Endothelial cell of hepatic sinusoid (primary cell): ENCODE measurements around the gene OSBP2.

ENCODE experiments used
- in situ Hi-C: cut with HindIII; loops from 2 replicates; pipeline ENCODE4 v1.10.0; 2017; ENCODE audit warnings: low sequenced_read_pairs

The OSBP2 gene

DNA sequence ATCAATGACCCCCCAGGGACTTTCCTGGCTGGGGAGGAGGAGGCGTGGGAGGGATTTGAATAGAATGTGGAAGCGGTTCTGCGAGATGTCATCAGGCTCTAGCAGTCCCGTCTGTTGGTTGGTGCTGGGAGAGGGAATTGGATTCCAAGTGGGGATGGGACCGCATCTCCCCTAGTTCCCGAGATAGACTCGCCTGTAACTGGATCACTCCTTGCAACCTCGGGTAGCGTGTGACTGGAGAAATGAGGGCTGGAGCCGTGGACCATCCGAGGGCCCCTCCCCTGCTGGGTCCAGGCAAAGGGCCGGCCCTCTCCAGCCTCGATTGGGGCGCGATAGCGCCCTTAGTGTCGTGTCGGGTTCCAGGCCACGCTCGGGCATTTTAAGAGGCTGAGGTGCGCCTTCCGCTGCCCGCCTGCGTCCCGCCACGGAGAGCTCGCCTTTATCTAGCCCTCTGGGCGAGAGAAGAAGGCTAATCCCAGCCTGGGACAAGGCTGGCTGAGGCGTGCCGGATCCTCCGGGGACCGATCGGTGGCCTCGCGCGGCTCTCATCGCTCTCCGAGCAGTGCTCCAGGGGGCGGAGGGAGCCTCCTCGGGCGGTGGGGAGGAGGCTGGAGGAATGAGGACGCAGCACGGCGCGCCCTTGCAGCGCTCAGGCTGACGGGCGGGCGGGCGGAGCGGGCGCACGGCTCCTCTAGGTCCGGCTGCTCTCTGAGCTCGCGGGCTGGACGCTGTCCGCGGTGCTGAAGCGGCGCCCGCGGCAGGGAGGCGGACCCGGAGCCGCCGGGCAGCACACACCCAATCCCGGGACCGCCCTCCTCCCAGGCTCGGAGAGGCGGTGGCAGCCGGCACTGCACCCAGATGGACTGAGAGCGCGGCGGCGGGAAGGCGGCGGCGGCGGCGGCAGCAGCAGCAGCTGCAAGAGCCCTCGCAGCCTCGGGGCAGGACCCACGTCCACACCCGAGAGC lies 107.8 kb downstream of the OSBP2 start:
- in situ Hi-C loops: no loop called here

- in situ Hi-C loops: no loop called here
Measured at GRCh38 chr22:30803679-30804078, 109.0 kb downstream of the OSBP2 start.

DNA sequence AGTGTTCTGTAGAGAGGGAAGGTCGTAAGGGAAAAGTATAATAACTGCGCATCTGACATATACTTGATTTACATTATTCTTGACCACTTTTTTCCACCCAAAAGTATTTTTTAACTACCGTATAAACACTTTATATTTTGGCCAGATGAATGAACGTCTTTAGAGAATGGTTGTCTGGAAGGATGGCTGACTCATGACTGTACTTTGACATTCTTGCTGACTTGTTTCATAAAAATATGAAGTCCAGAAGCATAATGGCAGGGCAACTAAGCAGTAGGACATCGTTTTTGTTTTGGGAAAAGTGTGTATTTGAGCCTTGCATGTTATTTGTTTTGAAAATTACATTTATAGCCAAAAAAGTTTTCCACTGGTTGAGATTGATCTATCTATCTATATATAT lies 110.0 kb downstream of the OSBP2 start:
- in situ Hi-C loops: no loop called here

GRCh38 chr22:30806391-30806861 lies 111.8 kb downstream of the OSBP2 start:
- in situ Hi-C loops: no loop called here

GRCh38 chr22:30809086-30809485 lies 114.4 kb downstream of the OSBP2 start:
- in situ Hi-C loops: no loop called here

GRCh38 chr22:30810105-30810504 lies 115.4 kb downstream of the OSBP2 start:
- in situ Hi-C loops: no loop called here

GRCh38 chr22:30813936-30814335 lies 119.3 kb downstream of the OSBP2 start:
- in situ Hi-C loops: no loop called here

DNA sequence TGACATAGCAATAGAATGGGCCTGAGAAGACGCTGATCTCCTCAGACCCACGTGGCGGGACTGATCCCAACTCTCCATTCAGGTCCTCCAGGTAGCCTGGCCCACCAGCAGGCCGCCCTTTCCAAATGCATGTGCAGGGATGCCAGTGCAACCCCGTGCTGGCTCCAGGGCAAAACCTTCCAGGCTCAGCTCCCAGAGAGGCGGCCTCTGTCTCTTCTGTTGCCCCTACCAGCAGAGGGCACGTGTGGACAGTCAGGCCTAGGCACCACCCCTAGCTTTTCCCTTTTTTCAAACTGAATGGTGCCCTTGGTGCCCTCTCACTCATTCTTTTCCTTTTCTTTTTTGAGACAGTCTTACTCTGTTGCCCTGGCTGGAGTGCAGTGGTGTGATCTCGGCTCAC lies 121.7 kb downstream of the OSBP2 start:
- in situ Hi-C loops: no loop called here

DNA sequence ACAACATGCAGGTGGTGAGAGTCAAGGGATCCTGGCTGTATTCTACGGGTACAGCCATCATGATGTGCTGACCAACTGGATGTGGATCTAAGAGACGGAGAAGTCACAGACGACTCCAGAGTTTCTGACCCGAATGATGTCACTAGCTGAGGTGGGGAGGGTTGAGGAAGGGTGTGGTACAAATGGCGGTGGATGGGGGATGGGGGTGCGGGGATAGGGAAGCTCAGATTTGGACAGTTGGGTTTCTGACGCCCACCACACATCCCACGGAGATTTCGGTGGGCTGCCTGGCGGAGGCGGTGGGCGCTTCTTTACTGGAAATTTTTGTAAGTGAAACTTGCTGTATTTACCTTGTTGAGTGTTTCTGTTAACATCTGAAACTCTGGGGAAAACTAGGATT lies 126.7 kb downstream of the OSBP2 start:
- in situ Hi-C loops: no loop called here

DNA sequence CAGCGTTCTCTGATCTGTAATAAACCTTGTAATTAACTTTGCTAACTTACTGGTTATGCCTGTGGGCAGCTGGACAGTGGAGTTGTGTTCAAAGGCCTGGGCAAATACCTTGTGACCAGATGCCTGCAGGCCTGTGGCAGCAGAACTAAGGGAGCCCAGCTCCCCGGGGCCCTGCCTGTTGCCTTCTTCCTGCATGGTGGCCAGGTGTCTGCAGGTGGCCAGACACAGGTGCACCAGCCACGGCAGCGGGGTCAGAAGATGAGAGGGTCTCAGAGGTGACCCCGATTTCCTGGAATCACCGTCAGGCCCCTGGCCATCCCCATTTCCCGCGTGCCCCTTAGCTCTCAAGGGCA lies 127.2 kb downstream of the OSBP2 start:
- in situ Hi-C loops: no loop called here

DNA sequence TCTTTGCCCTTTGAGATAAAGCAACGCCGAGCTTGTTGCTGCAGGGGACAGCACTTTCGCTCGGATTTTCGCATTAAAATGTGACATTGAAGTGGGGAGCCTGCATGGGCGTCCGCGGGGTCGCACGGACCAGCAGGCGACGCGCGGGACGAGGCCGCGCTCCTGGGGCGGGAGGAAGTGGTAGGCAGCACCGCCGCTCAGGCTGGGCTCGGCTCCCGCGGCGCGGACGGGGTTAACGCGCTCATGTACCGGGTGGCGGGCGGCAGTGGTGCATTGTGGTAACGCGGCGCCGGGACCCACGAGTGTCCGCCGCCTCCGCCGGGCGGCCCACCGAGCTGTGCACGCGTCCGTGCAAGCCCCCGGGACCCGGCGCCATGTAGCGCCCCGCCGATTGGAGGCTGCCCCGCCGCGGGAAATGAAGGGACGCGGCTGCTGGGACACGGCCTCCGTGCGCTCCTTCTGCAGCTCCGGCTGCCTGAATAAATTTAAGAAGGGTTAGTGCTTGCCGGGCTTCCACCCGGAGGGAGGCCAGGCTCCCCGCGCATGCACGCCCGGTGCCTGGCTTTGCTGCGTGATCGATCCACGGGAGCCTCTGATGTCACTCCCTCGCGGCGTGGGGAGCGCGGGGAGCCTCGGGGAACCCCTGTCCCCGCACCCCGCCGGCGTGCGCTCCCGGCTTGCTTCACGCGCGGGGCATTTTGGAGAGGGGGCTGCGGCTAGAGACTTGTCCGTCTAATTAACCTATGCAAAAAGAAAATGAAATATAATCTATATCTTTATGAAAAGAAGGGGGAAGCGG lies 127.7 kb downstream of the OSBP2 start:
- in situ Hi-C loops: no loop called here

- in situ Hi-C loops: no loop called here
Measured at GRCh38 chr22:30823015-30823370, 128.3 kb downstream of the OSBP2 start.

DNA sequence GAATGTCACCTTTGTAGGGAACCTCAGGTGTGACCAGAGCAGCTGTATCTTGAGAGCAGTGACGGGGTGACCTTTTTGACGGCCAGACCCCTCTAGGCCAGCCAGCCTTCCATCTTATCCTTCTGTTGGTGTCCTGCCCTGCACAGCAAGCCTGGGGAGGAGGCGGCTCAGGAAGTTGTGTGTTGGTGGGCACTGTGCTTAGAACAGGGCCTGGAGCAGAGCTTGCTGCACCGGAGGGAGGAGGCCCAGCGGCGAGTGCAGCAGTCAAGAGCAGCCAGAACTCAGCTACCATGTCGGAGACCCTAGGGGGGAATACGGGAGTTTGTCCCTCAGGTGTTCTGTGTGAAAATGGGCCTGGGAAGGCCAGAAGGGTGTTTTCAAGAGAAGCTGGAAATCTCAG lies 129.4 kb downstream of the OSBP2 start:
- in situ Hi-C loops: no loop called here

DNA sequence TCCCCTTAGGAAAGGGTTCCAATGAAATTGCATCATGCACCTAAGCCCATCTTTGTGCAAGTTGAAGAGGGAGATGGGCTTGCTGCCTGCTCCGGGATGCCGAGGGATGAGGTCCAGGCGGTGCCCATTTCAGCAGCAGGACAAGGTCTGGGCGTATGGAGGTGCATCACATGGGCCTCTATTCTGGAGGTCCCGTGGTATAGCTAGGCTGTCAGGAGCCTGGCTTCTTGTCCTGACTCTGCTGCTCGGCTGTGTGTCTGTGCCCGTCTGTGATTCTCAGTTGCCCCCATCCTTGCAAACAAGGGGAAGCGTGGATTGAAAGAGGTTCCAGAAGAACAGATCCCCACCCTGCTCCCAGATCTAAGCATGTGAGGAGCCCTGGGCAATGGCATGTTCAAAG lies 130.0 kb downstream of the OSBP2 start:
- in situ Hi-C loops: no loop called here

DNA sequence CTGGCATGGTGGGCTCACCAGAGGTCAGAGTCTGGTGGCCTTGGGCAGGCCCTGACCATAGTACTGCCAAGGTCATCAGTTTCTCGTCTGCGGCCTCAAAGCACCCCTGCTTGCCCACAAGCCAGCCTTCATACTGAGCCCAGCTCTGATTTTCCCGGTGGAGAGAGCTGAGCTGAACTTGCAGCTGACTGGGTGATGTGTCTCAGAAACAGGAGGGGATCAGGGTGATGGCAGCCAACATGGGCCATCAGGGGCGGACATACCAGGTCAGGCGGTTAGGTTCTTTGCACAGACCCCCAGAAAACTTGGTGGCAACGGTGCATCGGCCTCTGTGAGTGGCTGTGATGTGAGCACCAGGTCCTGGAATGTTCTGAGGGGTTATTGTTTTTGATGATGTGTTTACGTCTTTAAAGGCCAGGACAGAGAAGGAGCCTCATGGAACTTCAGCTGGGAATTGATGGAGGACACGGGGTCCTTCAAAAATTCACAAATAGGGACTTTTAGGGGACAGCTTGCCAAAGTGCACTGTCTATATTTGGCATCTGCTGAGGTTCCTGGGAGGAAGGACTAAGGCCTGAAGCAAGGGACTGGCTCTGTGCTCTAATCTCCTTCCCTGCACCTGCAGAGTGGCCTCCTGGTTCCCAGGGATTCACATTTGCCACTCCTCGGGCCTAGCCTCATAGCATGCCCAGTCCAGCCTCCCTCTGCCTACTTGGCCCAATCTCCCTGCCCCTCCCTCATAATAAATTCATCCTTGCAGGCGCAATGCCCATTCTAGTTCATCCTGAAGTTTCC lies 131.2 kb downstream of the OSBP2 start:
- in situ Hi-C loops: no loop called here

DNA sequence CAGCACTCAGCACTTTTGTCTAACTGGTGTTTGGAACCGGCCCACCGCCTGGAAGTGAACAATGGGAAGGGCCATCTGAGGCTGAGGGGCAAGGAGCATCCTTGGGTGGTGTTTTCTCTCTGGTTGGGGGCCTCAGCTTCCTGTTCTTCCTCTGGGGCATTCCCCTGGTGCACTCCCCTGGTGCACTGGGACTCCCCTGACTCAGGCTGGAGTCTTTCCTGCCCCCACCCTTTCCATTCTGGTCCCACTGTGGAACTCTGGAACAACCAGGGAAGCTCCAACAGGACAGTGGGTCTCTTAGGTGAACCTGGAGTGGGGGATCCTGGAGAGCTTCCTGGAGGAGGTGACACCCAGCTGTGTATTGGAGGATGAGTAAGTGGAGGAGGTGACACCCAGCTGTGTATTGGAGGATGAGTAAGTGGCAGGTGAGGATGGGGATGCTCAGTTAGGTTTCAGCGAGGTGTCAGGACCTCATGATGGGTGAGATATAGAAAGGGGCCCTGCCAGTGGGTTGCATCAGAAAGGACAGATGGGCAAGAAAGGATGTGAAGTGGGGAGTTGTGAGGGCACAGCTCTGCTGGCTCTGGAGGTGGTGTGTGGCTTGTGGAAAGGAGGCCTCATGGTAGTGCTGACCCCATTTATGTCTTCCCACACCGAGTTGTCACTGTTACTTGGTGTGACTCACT lies 132.1 kb downstream of the OSBP2 start:
- in situ Hi-C loops: no loop called here

- in situ Hi-C loops: no loop called here
Measured at GRCh38 chr22:30827646-30828045, 133.0 kb downstream of the OSBP2 start.

DNA sequence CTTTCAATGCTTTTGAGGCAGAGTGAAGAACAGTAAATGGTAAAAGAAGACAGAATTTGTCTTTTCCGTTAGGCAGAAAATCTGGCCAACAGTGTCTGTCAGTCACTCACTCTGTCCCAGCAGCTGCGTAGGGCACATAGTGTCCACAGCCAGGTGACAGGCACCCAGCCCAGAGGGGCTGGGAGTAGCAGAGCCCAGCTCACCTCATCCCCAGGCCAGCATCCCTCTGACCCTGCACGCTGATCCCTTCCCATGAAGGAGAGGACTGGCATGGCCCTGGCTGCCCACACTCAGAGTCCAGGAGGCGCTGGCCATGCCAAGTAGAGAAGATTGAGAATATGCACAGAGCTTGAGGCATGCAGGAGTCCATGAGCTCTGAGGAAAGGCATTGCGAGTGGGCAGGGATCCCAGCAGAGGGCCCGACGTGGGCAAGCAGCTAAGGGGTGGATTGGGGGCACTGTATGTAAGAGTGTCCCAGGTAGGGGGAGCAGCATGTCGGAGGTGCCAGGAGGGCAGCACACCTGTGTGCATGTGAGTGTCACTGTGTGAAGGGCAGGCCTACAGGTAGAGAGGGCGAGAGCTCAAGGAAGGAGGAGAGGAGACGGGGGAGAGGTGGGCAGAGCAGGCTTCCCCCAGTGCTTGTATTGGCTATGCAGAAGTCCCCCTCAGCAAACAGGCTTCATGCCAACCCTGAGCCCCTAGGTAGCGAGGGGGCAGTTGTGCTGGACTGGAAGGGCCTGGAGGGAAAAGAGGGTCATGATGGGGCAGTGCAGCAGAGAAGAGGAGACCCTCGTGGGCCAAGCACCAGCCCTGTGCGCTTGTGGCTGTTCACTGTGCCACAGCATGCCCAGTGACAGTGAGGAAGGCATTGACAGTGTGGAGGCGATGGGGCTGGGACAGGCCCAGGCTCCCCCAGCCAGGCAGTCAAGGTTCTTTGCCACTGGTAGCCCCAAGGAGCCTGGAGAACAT lies 133.8 kb downstream of the OSBP2 start:
- in situ Hi-C loops: no loop called here

DNA sequence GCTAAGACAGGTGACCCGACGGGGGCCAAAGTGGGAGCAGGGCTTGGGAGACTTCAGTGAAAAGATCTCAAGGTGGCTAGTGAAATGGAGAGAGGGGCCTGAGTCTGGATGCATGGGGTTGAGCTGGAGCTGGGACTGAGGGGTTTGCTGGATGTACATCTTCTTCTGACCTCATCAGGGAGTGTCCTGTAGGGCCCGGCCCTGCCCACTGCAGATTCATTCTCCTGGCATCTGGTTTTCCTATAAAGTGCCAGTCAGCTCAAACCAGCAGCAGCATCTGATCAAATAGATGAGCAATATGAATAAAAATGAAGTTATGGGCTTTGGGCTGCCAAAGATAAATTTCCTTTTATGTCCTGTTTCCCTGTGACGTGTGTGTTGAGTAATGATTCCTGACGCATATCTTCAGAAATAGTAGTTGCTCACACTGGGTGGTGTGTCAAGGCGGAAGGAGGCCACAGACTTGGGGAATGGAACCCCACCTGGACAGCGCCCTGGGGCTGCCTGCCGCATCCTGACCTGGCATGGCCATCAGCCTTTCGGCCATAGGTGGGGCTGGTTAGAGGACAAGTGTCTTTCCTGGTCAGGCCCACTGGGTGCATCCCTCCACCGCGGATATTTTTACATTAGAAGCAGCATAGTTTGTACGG lies 135.4 kb downstream of the OSBP2 start:
- in situ Hi-C loops: loop anchor here (5.0 kb wide), 1 partner anchor 102 kb away; no protein-coding TSS in a partner anchor
